ENCODE measurements around the gene CGN.

Gene CGN

GRCh38 chr1:151523326-151523725, 12.1 kb downstream of the CGN start:
- no peak for DNase-seq

- DNase-seq = no peak
Measured at GRCh38 chr1:151524736-151525135, 13.5 kb downstream of the CGN start.

- DNase-seq = no peak
Measured at GRCh38 chr1:151526735-151527525, 15.7 kb downstream of the CGN start.

- no peak for DNase-seq
Measured at GRCh38 chr1:151529211-151529702, 18.1 kb downstream of the CGN start.

GRCh38 chr1:151529781-151530180, 18.6 kb downstream of the CGN start:
- DNase-seq = no peak

- no peak for DNase-seq
Measured at GRCh38 chr1:151530461-151530860, 19.3 kb downstream of the CGN start.

GRCh38 chr1:151533870-151534269, 22.7 kb downstream of the CGN start:
- no peak for DNase-seq

GRCh38 chr1:151534662-151535278, 23.6 kb downstream of the CGN start:
- peak in 50 of 56 donors; percentile 3 to 83 (median 47) for DNase-seq

- no peak for DNase-seq
Measured at GRCh38 chr1:151535326-151536271, 24.4 kb downstream of the CGN start.

- DNase-seq = no peak
Measured at GRCh38 chr1:151536499-151536898, 25.3 kb downstream of the CGN start.

- no peak for DNase-seq
Measured at GRCh38 chr1:151537112-151537511, 25.9 kb downstream of the CGN start.

- peak in 24 of 56 donors; percentile 8 to 58 (median 28) for DNase-seq
Measured at GRCh38 chr1:151539321-151540020, 28.3 kb downstream of the CGN start.

GRCh38 chr1:151540021-151540981, 29.1 kb downstream of the CGN start, which contains the start of gene TUFT1:
Gene TUFT1, plus strand, starts transcription at chr1:151540309. Its CDS starts 58 bp downstream, at chr1:151540367.
- DNase-seq = peak in 55 of 56 donors; percentile 28 to 93 (median 72)

- peak in 4 of 56 donors; percentile 4 to 10 (median 6) for DNase-seq
Measured at GRCh38 chr1:151540982-151541377, 29.8 kb downstream of the CGN start.

GRCh38 chr1:151541752-151542151, 30.6 kb downstream of the CGN start:
- DNase-seq = no peak

GRCh38 chr1:151542710-151543129, 31.5 kb downstream of the CGN start:
- DNase-seq = no peak

GRCh38 chr1:151545542-151545941, 34.4 kb downstream of the CGN start:
- no peak for DNase-seq

GRCh38 chr1:151546011-151546925, 35.1 kb downstream of the CGN start:
- no peak for DNase-seq
